ENCODE results near the gene MYO9B. TPM values are rescaled to one million over a fixed set of nuclear protein-coding genes. Genes with fewer than 3 reads are reported as not detected.

Gene MYO9B
- total RNA-seq, 5 donors from 2014 or later (not counting 1 experiment from before 2014, with no cell fraction given), result 185 to 220 (median 202) TPM

DNA sequence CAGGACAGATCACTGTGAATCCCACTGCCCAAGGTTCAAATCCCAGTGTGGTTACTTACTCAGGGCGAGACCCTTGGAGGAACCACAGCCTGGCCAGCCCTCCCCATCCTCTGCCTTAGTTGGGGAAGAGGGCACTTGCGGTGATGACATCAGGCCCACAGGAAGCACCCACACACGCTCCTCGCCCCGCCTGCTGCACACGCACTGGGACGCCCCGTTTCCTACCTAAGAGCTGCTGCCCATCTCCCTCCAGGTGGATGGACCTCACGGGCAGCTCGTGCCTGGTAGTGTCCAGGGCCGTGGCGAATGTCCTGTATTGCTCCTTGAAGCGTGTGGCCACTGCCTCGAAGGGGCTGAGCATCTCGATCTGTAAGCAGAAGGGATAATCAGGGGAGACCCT lies 19.9 kb upstream of the MYO9B start:
- Mint-ChIP-seq H3K27ac (no peak overlapping the region), H3K4me3 (no peak overlapping the region), H3K4me1 (no peaks in the 10 kb centered on the region), H3K27me3 (no peaks in the 10 kb centered on the region), H3K36me3 (peaks cover 42% of the 10 kb centered on the region), H3K9me3 (no peaks in the 10 kb centered on the region)
- CTCF ChIA-PET, result no interaction called here
- no peaks in the 10 kb centered on the region for H3K4me1 ChIP-seq (ENCODE audit: control insufficient read depth in 1 of 2, extremely low read depth in 1 of 2, insufficient read depth in 2 of 2, low read length in 2 of 2)
- no peak for ATAC-seq (replicated peaks in 1 of 4)
- DNase-seq, result no peak
- no peaks in the 10 kb centered on the region for H3K9me3 ChIP-seq
- no peak overlapping the region for H3K4me3 ChIP-seq (ENCODE audit: control insufficient read depth in 1 of 2, extremely low read depth in 1 of 2, low read length in 1 of 2)
- no peaks in the 10 kb centered on the region for H3K27me3 ChIP-seq (replicated peaks in 1 of 2; ENCODE audit: control insufficient read depth in 2 of 2, extremely low read depth in 1 of 2, insufficient read depth in 2 of 2, low read length in 1 of 2)
- peaks cover 14 to 61% of the 10 kb centered on the region in 2 donors for H3K36me3 ChIP-seq (ENCODE audit: control insufficient read depth in 2 of 2, extremely low read depth in 1 of 2, insufficient read depth in 1 of 2, low read length in 1 of 2)
- POLR2A ChIA-PET, result no interaction called here
- H3K27ac ChIP-seq (ENCODE audit: low read length), result no peak overlapping the region
- WGBS (ENCODE audit: insufficient coverage), result 96% methylated on average over 13 of the region's 15 CpGs

GRCh38 chr19:17058236-17058635 lies 17.3 kb upstream of the MYO9B start:
- H3K27ac Mint-ChIP-seq, result no peak overlapping the region
- ChIA-PET POLR2A (no interaction called here), CTCF (no interaction called here)
- H3K27me3 Mint-ChIP-seq, result no peaks in the 10 kb centered on the region
- no peak for DNase-seq
- no peak for ATAC-seq (replicated peaks in 1 of 4)
- Histone ChIP-seq H3K27me3 (replicated peaks in 1 of 2; ENCODE audit: control insufficient read depth in 2 of 2, extremely low read depth in 1 of 2, insufficient read depth in 2 of 2, low read length in 1 of 2) (no peaks in the 10 kb centered on the region), H3K4me1 (ENCODE audit: control insufficient read depth in 1 of 2, extremely low read depth in 1 of 2, insufficient read depth in 2 of 2, low read length in 2 of 2) (no peaks in the 10 kb centered on the region), H3K36me3 (ENCODE audit: control insufficient read depth in 2 of 2, extremely low read depth in 1 of 2, insufficient read depth in 1 of 2, low read length in 1 of 2) (peaks cover 12 to 42% of the 10 kb centered on the region in 2 donors), H3K9me3 (no peaks in the 10 kb centered on the region), H3K4me3 (ENCODE audit: control insufficient read depth in 1 of 2, extremely low read depth in 1 of 2, low read length in 1 of 2) (no peak overlapping the region), H3K27ac (ENCODE audit: low read length) (no peak overlapping the region)
- H3K9me3 Mint-ChIP-seq, result no peaks in the 10 kb centered on the region
- peaks cover 34% of the 10 kb centered on the region for H3K36me3 Mint-ChIP-seq
- peaks cover 0 to 5% (median 0%) of the 10 kb centered on the region in 3 donors for H3K4me1 Mint-ChIP-seq
- no peak overlapping the region for H3K4me3 Mint-ChIP-seq
- 90% methylated on average over 5 of the region's 8 CpGs for WGBS (ENCODE audit: insufficient coverage)

DNA sequence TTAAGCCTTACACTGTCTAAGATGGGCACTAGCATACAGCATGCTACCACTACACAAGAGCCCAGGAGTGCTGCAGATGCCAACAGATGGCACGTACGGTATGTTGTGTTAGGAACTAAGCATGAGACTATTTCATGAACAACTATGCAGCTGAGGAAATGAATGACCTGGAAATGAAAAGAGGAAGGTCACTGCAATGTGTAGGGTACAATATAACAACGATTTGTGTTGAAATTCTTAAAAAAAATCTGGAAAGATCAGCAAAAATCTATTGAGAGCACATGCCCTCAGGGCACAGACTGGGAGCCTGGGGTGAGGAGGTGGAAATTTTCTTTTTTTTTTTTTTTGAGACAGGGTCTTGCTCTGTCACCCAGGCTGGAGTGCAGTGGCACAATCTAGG lies 14.8 kb upstream of the MYO9B start:
- ChIA-PET CTCF (interaction anchor here in 1 of 2 donors (0.6 kb wide), 2 partner anchors 100 to 132 kb away, joined by 3 read pairs; no protein-coding TSS in a partner anchor), POLR2A (no interaction called here)
- no peak for DNase-seq
- Mint-ChIP-seq H3K9me3 (no peaks in the 10 kb centered on the region), H3K36me3 (peaks cover 37% of the 10 kb centered on the region), H3K27ac (no peak overlapping the region), H3K4me3 (no peak overlapping the region), H3K27me3 (no peaks in the 10 kb centered on the region), H3K4me1 (peaks cover 15 to 29% (median 21%) of the 10 kb centered on the region in 3 donors)
- no peaks in the 10 kb centered on the region for H3K9me3 ChIP-seq
- H3K4me3 ChIP-seq (ENCODE audit: control insufficient read depth in 1 of 2, extremely low read depth in 1 of 2, low read length in 1 of 2), result no peak overlapping the region
- H3K36me3 ChIP-seq (ENCODE audit: control insufficient read depth in 2 of 2, extremely low read depth in 1 of 2, insufficient read depth in 1 of 2, low read length in 1 of 2), result peaks cover 9 to 29% of the 10 kb centered on the region in 2 donors
- no peaks in the 10 kb centered on the region for H3K27me3 ChIP-seq (replicated peaks in 1 of 2; ENCODE audit: control insufficient read depth in 2 of 2, extremely low read depth in 1 of 2, insufficient read depth in 2 of 2, low read length in 1 of 2)
- 100% methylated on average over 1 of the region's 3 CpGs for WGBS (ENCODE audit: insufficient coverage)
- H3K4me1 ChIP-seq (ENCODE audit: control insufficient read depth in 1 of 2, extremely low read depth in 1 of 2, insufficient read depth in 2 of 2, low read length in 2 of 2), result peaks cover 3 to 10% of the 10 kb centered on the region in 2 experiments
- H3K27ac ChIP-seq (ENCODE audit: low read length), result no peak overlapping the region
- no peak for ATAC-seq (replicated peaks in 1 of 4)

- H3K4me3 Mint-ChIP-seq, result no peak overlapping the region
- H3K4me1 Mint-ChIP-seq, result peaks cover 15 to 29% (median 21%) of the 10 kb centered on the region in 3 donors
- Histone ChIP-seq H3K36me3 (ENCODE audit: control insufficient read depth in 2 of 2, extremely low read depth in 1 of 2, insufficient read depth in 1 of 2, low read length in 1 of 2) (peaks cover 9 to 26% of the 10 kb centered on the region in 2 donors), H3K4me3 (ENCODE audit: control insufficient read depth in 1 of 2, extremely low read depth in 1 of 2, low read length in 1 of 2) (no peak overlapping the region), H3K9me3 (no peaks in the 10 kb centered on the region), H3K4me1 (ENCODE audit: control insufficient read depth in 1 of 2, extremely low read depth in 1 of 2, insufficient read depth in 2 of 2, low read length in 2 of 2) (peaks cover 3 to 10% of the 10 kb centered on the region in 2 experiments), H3K27ac (ENCODE audit: low read length) (no peak overlapping the region), H3K27me3 (replicated peaks in 1 of 2; ENCODE audit: control insufficient read depth in 2 of 2, extremely low read depth in 1 of 2, insufficient read depth in 2 of 2, low read length in 1 of 2) (no peaks in the 10 kb centered on the region)
- no peak for ATAC-seq (replicated peaks in 1 of 4)
- H3K36me3 Mint-ChIP-seq, result peaks cover 37% of the 10 kb centered on the region
- no peaks in the 10 kb centered on the region for H3K27me3 Mint-ChIP-seq
- no peak overlapping the region for H3K27ac Mint-ChIP-seq
- no peaks in the 10 kb centered on the region for H3K9me3 Mint-ChIP-seq
- no CpG with 5 or more reads among the region's 3 CpGs for WGBS (ENCODE audit: insufficient coverage)
- no peak for DNase-seq
- ChIA-PET CTCF (interaction anchor here in 1 of 2 donors (0.6 kb wide), 1 partner anchor 131 kb away, joined by 3 read pairs; no protein-coding TSS in a partner anchor), POLR2A (no interaction called here)
Observed at GRCh38 chr19:17061205-17061604, 14.4 kb upstream of the MYO9B start.

- H3K36me3 ChIP-seq (ENCODE audit: control insufficient read depth in 2 of 2, extremely low read depth in 1 of 2, insufficient read depth in 1 of 2, low read length in 1 of 2), result peaks cover 9 to 30% of the 10 kb centered on the region in 2 donors
- no peaks in the 10 kb centered on the region for H3K27me3 ChIP-seq (replicated peaks in 1 of 2; ENCODE audit: control insufficient read depth in 2 of 2, extremely low read depth in 1 of 2, insufficient read depth in 2 of 2, low read length in 1 of 2)
- Mint-ChIP-seq H3K36me3 (peaks cover 37% of the 10 kb centered on the region), H3K4me1 (peaks cover 15 to 29% (median 21%) of the 10 kb centered on the region in 3 donors), H3K27me3 (no peaks in the 10 kb centered on the region), H3K9me3 (no peaks in the 10 kb centered on the region), H3K27ac (no peak overlapping the region), H3K4me3 (no peak overlapping the region)
- no peak overlapping the region for H3K4me3 ChIP-seq (ENCODE audit: control insufficient read depth in 1 of 2, extremely low read depth in 1 of 2, low read length in 1 of 2)
- no peak for DNase-seq
- no peak overlapping the region for H3K27ac ChIP-seq (ENCODE audit: low read length)
- no peaks in the 10 kb centered on the region for H3K9me3 ChIP-seq
- ChIA-PET POLR2A (no interaction called here), CTCF (no interaction called here)
- no peak for ATAC-seq (replicated peaks in 1 of 4)
- H3K4me1 ChIP-seq (ENCODE audit: control insufficient read depth in 1 of 2, extremely low read depth in 1 of 2, insufficient read depth in 2 of 2, low read length in 2 of 2), result peaks cover 3 to 10% of the 10 kb centered on the region in 2 experiments
- WGBS (ENCODE audit: insufficient coverage), result 100% methylated on average over 1 of the region's 7 CpGs
Observed at GRCh38 chr19:17061691-17062090, 13.9 kb upstream of the MYO9B start.

DNA sequence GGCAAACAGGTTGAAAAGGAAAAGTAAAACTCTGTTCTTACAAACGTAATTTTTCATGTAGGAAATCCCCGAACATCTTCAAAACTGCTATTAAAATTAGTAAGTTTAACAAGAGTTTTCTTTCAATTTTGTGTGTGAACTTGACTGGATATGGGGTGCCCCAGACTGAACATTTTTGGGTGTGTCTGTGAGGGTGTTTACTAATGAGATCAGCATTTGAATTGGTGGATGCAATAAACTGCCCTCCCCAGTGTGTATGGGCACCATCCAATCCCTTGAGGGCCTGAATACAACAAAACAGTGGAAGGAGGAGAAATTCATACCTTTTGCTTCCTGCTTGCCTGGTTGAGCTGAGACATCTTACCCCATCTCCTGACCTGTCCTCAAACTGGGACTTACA lies 12.1 kb upstream of the MYO9B start:
- no peak overlapping the region for H3K4me3 Mint-ChIP-seq
- H3K4me1 Mint-ChIP-seq, result peaks cover 22 to 38% (median 30%) of the 10 kb centered on the region in 3 donors
- no peaks in the 10 kb centered on the region for H3K27me3 Mint-ChIP-seq
- Histone ChIP-seq H3K4me1 (ENCODE audit: control insufficient read depth in 1 of 2, extremely low read depth in 1 of 2, insufficient read depth in 2 of 2, low read length in 2 of 2) (peaks cover 3 to 10% of the 10 kb centered on the region in 2 experiments), H3K9me3 (no peaks in the 10 kb centered on the region), H3K27ac (ENCODE audit: low read length) (no peak overlapping the region), H3K36me3 (ENCODE audit: control insufficient read depth in 2 of 2, extremely low read depth in 1 of 2, insufficient read depth in 1 of 2, low read length in 1 of 2) (peaks cover 5 to 20% of the 10 kb centered on the region in 2 donors), H3K27me3 (replicated peaks in 1 of 2; ENCODE audit: control insufficient read depth in 2 of 2, extremely low read depth in 1 of 2, insufficient read depth in 2 of 2, low read length in 1 of 2) (no peaks in the 10 kb centered on the region), H3K4me3 (ENCODE audit: control insufficient read depth in 1 of 2, extremely low read depth in 1 of 2, low read length in 1 of 2) (no peak overlapping the region)
- DNase-seq, result no peak
- no peak for ATAC-seq (replicated peaks in 1 of 4)
- CTCF ChIA-PET, result interaction anchor here (0.5 to 0.7 kb wide), 2 partner anchors 20 to 402 kb away, joined by 3 to 4 read pairs; no protein-coding TSS in a partner anchor
- no peak overlapping the region for H3K27ac Mint-ChIP-seq
- no peaks in the 10 kb centered on the region for H3K9me3 Mint-ChIP-seq
- WGBS (ENCODE audit: insufficient coverage), result no CpG with 5 or more reads among the region's 2 CpGs
- POLR2A ChIA-PET, result no interaction called here
- peaks cover 38% of the 10 kb centered on the region for H3K36me3 Mint-ChIP-seq

Data from T-cell (primary cell).